Ramos (cell line): ENCODE results near the gene RPP25L.

ENCODE experiments used
- in situ Hi-C: fragments of 300-500 bp; cut with MboI; formaldehyde crosslinking; loops from one replicate; pipeline ENCODE4 v1.14.3; 2022; ENCODE audit warnings: low sequenced_read_pairs; ENCODE audit not compliant: unreplicated experiment

RPP25L gene

GRCh38 chr9:34638138-34638445 is 26.2 kb upstream of the RPP25L start:
- in situ Hi-C loops, result no loop called here

GRCh38 chr9:34637356-34638137 is 25.6 kb upstream of the RPP25L start, which contains the start of gene SIGMAR1:
SIGMAR1 (minus strand) TSS chr9:34637787; CDS start chr9:34637697, 90 bp downstream.
- in situ Hi-C loops, result no loop called here

- in situ Hi-C loops, result no loop called here
Observed at GRCh38 chr9:34636791-34637355, 25.0 kb upstream of the RPP25L start.

- in situ Hi-C loops, result no loop called here
Observed at GRCh38 chr9:34635556-34635955, 23.7 kb upstream of the RPP25L start.

DNA sequence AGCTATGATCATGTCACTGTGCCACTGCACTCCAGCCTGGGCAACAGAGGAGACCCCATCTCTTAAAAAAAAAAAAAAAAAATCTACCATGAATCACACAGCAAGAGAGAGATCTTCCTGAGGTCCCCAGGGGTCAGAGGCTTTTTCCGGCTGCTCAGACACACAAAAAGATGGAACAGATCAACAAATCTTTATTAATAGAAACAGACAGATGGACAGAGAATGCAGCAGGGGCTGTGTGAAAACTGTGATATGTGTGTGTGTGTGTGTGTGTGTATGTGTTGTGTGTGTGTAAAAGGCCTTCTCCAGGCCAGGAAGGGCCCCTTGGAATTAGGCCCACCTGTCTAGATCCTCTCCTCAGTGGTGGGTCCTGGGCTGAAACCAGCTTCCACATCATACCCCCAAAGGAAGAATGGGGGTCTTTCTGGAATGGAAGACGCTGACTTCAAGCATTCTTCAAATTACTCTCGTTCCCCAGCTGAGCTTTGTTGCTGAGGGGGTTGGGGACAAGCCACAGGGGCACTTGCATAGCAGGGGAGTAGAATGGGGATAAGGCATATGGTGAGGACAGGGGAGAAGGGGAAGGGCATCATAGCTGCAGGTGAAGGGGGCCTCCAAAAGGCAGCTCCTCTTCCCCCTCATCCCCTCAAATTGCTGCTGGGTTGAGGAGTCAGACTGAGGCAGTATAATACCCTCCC is 22.8 kb upstream of the RPP25L start:
- in situ Hi-C loops, result no loop called here

DNA sequence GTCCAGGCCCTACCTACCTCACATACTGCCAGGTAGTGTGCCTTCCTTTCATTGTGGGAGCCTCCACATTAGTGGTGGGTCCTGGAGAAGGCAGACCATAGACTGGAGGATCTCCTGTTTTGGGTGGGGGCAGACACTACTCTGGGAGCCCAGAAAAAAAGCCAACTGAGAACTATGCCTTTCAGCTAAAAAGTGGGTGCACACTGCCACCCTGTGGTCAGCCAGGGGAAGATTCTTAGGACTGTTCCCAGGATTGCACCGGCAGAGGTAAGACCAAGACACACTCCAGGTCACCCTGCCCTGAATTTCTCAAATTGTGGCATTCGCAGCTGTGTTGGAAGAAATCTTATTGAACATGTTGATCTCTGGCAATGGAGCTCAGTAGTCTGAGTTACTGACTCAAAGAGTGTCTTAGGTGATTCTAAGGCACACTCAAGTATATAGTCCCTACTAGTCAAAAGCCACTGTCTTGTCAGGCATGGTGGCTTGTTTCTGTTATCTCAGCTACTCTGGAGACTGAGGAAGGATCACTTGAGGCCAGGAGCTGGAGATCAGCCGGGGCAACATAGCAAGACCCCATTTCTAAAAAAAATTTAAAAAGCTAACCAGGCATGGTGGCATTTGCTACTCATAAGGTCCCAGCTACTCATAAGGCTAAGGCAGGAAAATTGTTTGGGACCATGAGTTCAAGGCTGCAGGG is 22.1 kb upstream of the RPP25L start:
- in situ Hi-C loops, result no loop called here

- in situ Hi-C loops, result no loop called here
Observed at GRCh38 chr9:34633166-34633565, 21.3 kb upstream of the RPP25L start.

- in situ Hi-C loops, result no loop called here
Observed at GRCh38 chr9:34630402-34631154, 18.7 kb upstream of the RPP25L start.

GRCh38 chr9:34629491-34629808 is 17.6 kb upstream of the RPP25L start:
- in situ Hi-C loops, result no loop called here

GRCh38 chr9:34628656-34629490 is 17.0 kb upstream of the RPP25L start, which contains the start of gene ARID3C:
ARID3C (minus strand) TSS chr9:34629066; CDS start chr9:34628014, 1,052 bp downstream.
- in situ Hi-C loops, result no loop called here

DNA sequence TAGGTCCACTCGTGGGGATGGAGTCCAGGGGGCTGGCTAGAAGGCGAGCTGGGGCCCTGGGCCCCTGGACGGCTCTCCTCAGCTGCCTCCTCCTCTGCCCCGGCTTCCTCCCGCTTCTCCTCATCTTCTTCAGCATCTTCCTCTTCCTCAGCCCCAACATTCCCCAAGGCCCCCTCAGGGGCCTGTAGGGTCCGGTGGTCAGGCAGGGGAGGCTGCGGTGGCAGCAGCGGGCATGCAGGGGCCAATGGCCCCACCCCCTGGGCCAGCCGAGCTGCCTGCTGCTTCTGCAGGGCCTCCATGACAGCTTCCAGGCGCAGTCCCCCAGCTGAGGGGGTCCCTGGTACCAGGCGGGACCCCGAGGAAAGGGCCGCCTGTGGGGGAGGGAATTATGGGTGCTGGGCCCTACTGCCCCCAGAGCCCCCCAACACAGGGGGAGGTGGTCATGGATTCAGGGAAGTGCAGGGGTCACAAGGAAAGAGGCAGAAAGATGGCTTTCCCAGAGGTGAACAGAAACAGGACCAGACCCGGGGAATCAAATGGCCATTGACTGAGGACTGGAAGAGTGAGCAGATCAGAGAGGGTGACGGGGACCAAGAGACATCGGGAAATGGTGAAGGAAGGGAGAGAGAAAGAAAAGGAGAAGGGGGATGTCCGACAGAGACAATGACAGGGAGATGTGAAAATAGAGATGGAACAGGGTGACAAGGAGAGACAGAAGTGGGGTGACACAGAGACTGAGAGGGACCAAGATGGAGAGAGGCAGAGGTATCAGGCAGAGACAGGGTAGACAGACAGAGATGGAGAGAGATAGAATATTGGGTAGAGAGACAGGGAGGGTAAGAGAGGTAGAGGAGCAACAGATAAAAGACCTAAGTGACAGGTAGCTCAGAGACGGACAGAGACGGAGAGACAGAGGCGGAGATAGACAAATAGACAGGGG is 16.1 kb upstream of the RPP25L start:
- in situ Hi-C loops, result no loop called here

DNA sequence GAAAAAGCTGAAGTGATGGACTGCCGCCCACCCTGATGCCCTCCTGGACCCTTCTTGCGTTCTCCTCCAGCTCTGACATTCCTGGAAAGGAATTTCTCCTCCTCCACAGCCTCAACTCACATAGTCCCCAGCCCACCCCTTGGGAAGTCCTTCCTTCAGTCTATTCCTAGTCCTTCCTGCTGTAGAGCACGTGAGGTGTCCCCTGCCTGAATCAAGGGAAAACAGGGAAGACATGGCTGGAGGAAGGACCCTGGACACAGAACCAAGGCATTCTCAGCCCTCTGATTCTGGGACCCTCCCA is 13.2 kb upstream of the RPP25L start:
- in situ Hi-C loops, result no loop called here

DNA sequence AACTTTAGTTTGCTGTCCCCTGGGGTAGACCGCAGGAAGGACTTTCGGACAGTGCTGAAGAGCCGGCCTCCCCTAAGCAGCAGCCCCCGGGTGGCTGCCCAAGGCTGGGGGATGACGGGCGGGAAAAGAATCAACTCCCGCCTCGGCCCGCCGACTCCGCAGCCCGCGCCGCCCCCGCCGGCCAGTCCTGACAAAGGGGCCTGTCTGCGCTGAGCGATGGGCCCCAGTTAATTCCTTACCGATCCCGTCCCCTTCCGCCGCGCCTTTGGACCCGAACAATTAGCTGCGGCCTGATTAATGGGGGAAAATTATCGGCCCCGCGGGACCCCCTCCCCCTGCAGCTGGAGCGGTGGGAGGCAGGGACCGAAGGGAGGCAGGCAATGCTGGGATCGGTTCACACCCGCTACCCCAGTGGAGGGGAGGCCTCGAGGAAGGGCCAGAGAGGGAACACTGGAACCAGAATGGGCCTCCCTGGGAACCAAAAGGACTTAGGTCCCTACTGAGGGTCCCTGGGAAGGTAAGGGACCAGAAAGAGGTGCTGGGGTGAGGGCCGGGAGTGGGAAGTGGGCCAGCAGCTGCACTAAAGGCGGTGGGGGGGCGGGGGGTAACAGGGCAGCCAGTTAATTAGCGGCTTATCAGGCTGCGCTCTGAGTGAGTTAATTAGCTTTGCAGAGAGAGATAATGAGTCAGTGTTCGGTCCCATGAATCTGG is 12.7 kb upstream of the RPP25L start:
- in situ Hi-C loops, result no loop called here

DNA sequence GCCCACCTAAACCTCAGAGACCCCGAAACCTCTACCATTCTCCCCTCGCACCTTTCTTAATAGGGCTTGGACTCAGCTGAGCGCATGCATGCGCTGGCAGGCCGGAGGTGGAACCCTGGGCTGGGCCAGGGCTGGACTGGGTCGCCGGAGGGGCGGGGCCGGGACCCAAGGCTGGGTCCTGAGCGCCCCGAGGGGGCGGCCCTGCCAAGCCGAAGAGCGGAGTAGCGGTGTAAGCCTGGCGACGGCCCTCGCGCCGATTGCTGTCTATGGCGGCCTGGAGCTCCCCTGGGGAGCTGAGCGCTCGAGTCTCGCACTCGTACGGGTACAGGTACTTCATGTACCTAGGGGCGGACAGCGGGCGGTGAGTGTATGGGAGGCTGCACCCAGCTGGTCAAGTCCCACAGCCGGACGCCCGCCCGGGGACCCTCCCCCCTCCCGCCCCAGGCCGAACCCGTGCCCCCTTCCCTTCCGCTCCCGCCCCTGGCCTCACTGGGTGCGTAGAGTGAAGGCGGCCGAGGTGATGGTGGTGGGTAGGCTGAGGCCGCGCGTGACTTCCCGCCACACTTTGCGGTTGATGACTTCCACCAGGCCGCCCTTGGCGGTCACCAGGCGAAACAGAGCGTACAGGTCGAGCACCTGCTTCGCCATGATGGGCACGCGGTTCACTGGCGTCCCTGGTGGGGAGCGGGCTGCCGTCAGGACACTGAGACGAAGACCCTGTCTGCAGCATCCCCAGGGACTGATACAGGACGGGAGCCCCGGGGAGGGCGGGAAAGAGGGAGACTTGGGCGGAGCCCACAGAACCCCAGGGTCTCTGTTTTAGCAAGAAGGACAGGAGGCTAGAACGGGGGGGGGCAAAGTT is 11.7 kb upstream of the RPP25L start:
- in situ Hi-C loops, result no loop called here

GRCh38 chr9:34620061-34620994 is 8.4 kb upstream of the RPP25L start, which contains the start of gene DCTN3:
DCTN3 (minus strand) TSS chr9:34620495; CDS start chr9:34620464, 31 bp downstream.
- in situ Hi-C loops, result no loop called here

GRCh38 chr9:34615132-34615531 is 3.2 kb upstream of the RPP25L start:
- in situ Hi-C loops, result no loop called here
